Smooth muscle cell of the brain vasculature (primary cell): ENCODE data around the gene PACRG.

ENCODE experiments used
- DNase-seq: peaks from one replicate; pipeline ENCODE4 v3.0.0-alpha.2; 2012; ENCODE audit warnings: low read depth, low spot score

The PACRG gene

GRCh38 chr6:163008626-163009025, 280.9 kb downstream of the PACRG start:
- DNase-seq = no peak

- DNase-seq = no peak
Observed at GRCh38 chr6:163010145-163010544, 282.4 kb downstream of the PACRG start.

GRCh38 chr6:163014736-163015135, 287.0 kb downstream of the PACRG start:
- no peak for DNase-seq

- DNase-seq = no peak
Observed at GRCh38 chr6:163017801-163018200, 290.0 kb downstream of the PACRG start.

GRCh38 chr6:163019926-163020325, 292.2 kb downstream of the PACRG start:
- no peak for DNase-seq

GRCh38 chr6:163021054-163021453, 293.3 kb downstream of the PACRG start:
- no peak for DNase-seq

- no peak for DNase-seq
Observed at GRCh38 chr6:163023700-163024099, 295.9 kb downstream of the PACRG start.

- DNase-seq = no peak
Observed at GRCh38 chr6:163026893-163027292, 299.1 kb downstream of the PACRG start.

- DNase-seq = no peak
Observed at GRCh38 chr6:163030980-163031379, 303.2 kb downstream of the PACRG start.

GRCh38 chr6:163031931-163032330, 304.2 kb downstream of the PACRG start:
- no peak for DNase-seq

- no peak for DNase-seq
Observed at GRCh38 chr6:163036160-163036645, 308.4 kb downstream of the PACRG start.

GRCh38 chr6:163038317-163038716, 310.5 kb downstream of the PACRG start:
- DNase-seq = no peak

GRCh38 chr6:163048345-163048744, 320.6 kb downstream of the PACRG start:
- DNase-seq = no peak

GRCh38 chr6:163053667-163054344, 326.0 kb downstream of the PACRG start:
- no peak for DNase-seq

- DNase-seq = no peak
Observed at GRCh38 chr6:163054641-163055040, 326.9 kb downstream of the PACRG start.

GRCh38 chr6:163057260-163057659, 329.5 kb downstream of the PACRG start:
- DNase-seq = no peak

- no peak for DNase-seq
Observed at GRCh38 chr6:163062790-163063189, 335.0 kb downstream of the PACRG start.

GRCh38 chr6:163063561-163063960, 335.8 kb downstream of the PACRG start:
- no peak for DNase-seq

- no peak for DNase-seq
Observed at GRCh38 chr6:163064397-163064796, 336.6 kb downstream of the PACRG start.

GRCh38 chr6:163066200-163066599, 338.4 kb downstream of the PACRG start:
- no peak for DNase-seq

GRCh38 chr6:163077134-163077533, 349.4 kb downstream of the PACRG start:
- no peak for DNase-seq

- DNase-seq = no peak
Observed at GRCh38 chr6:163078712-163079111, 350.9 kb downstream of the PACRG start.

GRCh38 chr6:163080228-163080627, 352.5 kb downstream of the PACRG start:
- no peak for DNase-seq

- no peak for DNase-seq
Observed at GRCh38 chr6:163083141-163083540, 355.4 kb downstream of the PACRG start.
